Adipocyte (in vitro differentiated cells): ENCODE data around the gene ZNF592.
A peak's percentile ranks its signal among the peaks of the same experiment; 100 is the strongest.
"Not testable (repeated sequence)": the region's sequence is repeated elsewhere in the genome, so short reads cannot be mapped to it uniquely, and the experiment has no call there.

Experiments
- DNase-seq: peaks from one replicate; pipeline ENCODE4 v3.0.0-alpha.2; 2015; ENCODE audit warnings: low read depth
- H3K27me3 ChIP-seq: replicated peaks from 2 replicates; pipeline ENCODE4 v1.7.0; 2013; ENCODE audit warnings: mild to moderate bottlenecking, low read length, moderate library complexity; ENCODE audit not compliant: control insufficient read depth, insufficient read depth
- H3K36me3 ChIP-seq: 2 replicates; pipeline ENCODE4 v1.7.0; 2013; ENCODE audit warnings: low read length, mild to moderate bottlenecking, moderate library complexity; ENCODE audit not compliant: control insufficient read depth, insufficient read depth, severe bottlenecking
- H3K4me1 ChIP-seq: 2 replicates; pipeline ENCODE4 v1.7.0; 2013; ENCODE audit warnings: mild to moderate bottlenecking, low read length, moderate library complexity; ENCODE audit not compliant: control insufficient read depth, insufficient read depth
- H3K4me3 ChIP-seq: 2 replicates; pipeline ENCODE4 v1.7.0; 2013; ENCODE audit warnings: mild to moderate bottlenecking, low read length, moderate library complexity
- H3K9ac ChIP-seq: 2 replicates; pipeline ENCODE4 v1.7.0; 2013; ENCODE audit warnings: mild to moderate bottlenecking, low read length, moderate library complexity
- H3K9me3 ChIP-seq: 2 replicates; pipeline ENCODE4 v1.7.0; 2013; ENCODE audit warnings: mild to moderate bottlenecking, low read length, moderate library complexity; ENCODE audit not compliant: control insufficient read depth

ZNF592 gene

GRCh38 chr15:84844964-84845363 lies 96.6 kb downstream of the ZNF592 start:
- peak; percentile 17 for DNase-seq
- Histone ChIP-seq H3K4me3 (no peak overlapping the region), H3K36me3 (no peaks in the 10 kb centered on the region), H3K4me1 (peaks cover 17% of the 10 kb centered on the region), H3K9me3 (peaks cover 19% of the 10 kb centered on the region), H3K9ac (peak overlapping the region; percentile 25), H3K27me3 (no peaks in the 10 kb centered on the region)

- H3K9ac ChIP-seq, H3K27me3 ChIP-seq, H3K4me3 ChIP-seq, H3K36me3 ChIP-seq: not testable (repeated sequence)
- Histone ChIP-seq H3K9me3 (peaks cover 19% of the 10 kb centered on the region), H3K4me1 (peaks cover 10% of the 10 kb centered on the region)
- DNase-seq = peak; percentile 65
These were observed 97.2 kb downstream of the ZNF592 start for GRCh38 chr15:84845631-84846030.

DNA sequence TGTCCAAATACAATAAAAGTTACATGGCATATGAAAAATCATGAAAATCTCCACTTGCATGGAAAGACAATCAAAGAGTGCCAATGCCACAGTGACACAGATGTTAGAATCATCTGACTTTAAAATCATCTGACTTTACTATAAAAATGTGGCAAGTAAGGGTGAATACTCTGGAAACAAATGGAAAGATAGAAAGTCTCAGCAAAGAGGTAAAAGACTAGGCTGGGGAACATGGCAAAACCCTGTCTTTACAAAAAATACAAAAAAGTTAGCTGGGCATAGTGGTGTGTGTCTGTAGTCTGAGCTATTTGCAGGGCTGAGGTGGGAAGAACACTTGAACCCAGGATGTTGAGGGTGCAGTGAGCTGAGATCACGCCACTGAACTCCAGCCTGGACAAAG lies 97.9 kb downstream of the ZNF592 start:
- peaks cover 4% of the 10 kb centered on the region for H3K4me1 ChIP-seq
- no peaks in the 10 kb centered on the region for H3K27me3 ChIP-seq
- H3K9ac ChIP-seq = no peak overlapping the region
- no peaks in the 10 kb centered on the region for H3K36me3 ChIP-seq
- no peak overlapping the region for H3K4me3 ChIP-seq
- DNase-seq = no peak
- H3K9me3 ChIP-seq = peaks cover 19% of the 10 kb centered on the region

- no peaks in the 10 kb centered on the region for H3K27me3 ChIP-seq
- H3K9ac ChIP-seq = no peak overlapping the region
- no peaks in the 10 kb centered on the region for H3K4me1 ChIP-seq
- H3K4me3 ChIP-seq = no peak overlapping the region
- H3K9me3 ChIP-seq = peaks cover 19% of the 10 kb centered on the region
- H3K36me3 ChIP-seq = no peaks in the 10 kb centered on the region
- DNase-seq = no peak
These were observed 99.0 kb downstream of the ZNF592 start for GRCh38 chr15:84847382-84847781.

DNA sequence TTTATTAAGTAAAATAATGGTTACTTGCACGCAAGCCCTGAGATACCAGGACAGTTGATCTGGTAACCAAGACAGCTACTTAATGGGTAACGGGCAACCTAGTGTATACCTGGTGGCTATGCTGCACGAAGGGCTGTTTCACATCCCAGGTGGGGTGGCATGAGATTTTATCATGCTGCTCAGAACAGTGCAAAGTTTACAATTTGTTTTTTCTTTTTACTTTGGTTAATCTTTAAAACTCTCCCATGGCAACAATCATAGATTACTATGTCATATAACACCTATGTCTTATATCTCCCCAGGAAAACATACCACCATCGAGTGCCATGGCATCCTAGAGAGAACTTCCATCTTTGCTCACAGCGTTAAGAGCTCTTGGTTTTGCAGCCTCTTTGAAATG lies 103.8 kb downstream of the ZNF592 start:
- peaks cover 8% of the 10 kb centered on the region for H3K9me3 ChIP-seq
- no peak overlapping the region for H3K9ac ChIP-seq
- no peak for DNase-seq
- H3K4me1 ChIP-seq = no peaks in the 10 kb centered on the region
- no peaks in the 10 kb centered on the region for H3K36me3 ChIP-seq
- H3K4me3 ChIP-seq = no peak overlapping the region
- no peaks in the 10 kb centered on the region for H3K27me3 ChIP-seq

DNA sequence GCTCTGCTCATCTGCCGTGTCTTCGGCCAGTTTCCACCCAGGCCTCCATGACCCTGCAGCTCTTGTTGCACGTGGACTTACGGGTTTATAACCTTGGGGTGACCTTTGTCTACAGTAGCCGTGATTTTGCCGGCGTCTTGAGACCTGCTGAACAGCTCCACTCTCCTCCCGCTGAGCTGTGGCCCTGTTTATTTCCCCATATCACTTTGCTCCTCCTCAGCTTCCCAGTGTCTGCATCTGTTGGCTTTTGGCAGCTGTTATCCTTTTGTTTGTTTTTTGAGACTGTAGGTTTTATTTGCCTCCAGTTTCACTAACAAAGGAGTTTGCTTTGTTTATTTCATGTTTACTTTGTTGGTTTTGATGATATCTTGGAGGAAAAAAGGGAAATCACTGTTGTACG lies 106.7 kb downstream of the ZNF592 start:
- Histone ChIP-seq H3K4me3 (no peak overlapping the region), H3K27me3 (no peaks in the 10 kb centered on the region), H3K9me3 (no peaks in the 10 kb centered on the region), H3K4me1 (no peaks in the 10 kb centered on the region), H3K36me3 (no peaks in the 10 kb centered on the region), H3K9ac (no peak overlapping the region)
- no peak for DNase-seq

DNA sequence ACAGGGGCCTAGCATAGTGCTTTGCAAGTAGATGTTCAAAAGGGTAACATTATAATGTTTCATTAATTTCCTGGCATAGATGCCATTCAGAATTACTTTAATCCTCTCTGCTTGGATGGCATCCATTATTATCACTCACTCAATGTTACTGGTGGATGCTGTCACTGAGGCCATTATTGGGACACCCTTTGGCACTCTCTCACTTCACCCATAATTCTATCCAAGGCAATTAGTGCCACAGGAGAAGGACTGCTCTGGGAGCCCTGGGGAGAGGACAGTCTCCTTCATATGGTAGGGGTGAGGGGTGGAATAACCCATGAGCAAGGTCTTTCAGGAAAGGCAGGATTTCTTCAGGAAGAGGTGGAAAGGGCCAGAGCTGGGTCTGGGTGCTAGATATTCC lies 107.4 kb downstream of the ZNF592 start:
- Histone ChIP-seq H3K36me3 (no peaks in the 10 kb centered on the region), H3K4me1 (no peaks in the 10 kb centered on the region), H3K9me3 (no peaks in the 10 kb centered on the region), H3K4me3 (no peak overlapping the region), H3K9ac (no peak overlapping the region), H3K27me3 (no peaks in the 10 kb centered on the region)
- no peak for DNase-seq
